ENCODE results near the gene ZNF470.

The ZNF470 gene

GRCh38 chr19:56547535-56547934, 19.7 kb upstream of the ZNF470 start:
- DNase-seq (ENCODE audit: low read depth), result no peak
- TF ChIP-seq CTCF (IDR thresholded peaks at IDR 0.05; ENCODE audit: insufficient read depth, low read depth, low read length, missing control alignments), result peak; percentile 18
- H3K4me3 ChIP-seq (ENCODE audit: low read depth, low read length), result no peak overlapping the region

GRCh38 chr19:56554272-56554869, 12.9 kb upstream of the ZNF470 start:
- no peak overlapping the region for H3K4me3 ChIP-seq (ENCODE audit: low read depth, low read length)
- DNase-seq (ENCODE audit: low read depth), result no peak
- TF ChIP-seq CTCF (IDR thresholded peaks at IDR 0.05; ENCODE audit: insufficient read depth, low read depth, low read length, missing control alignments), result no peak

GRCh38 chr19:56562766-56563165, 4.5 kb upstream of the ZNF470 start:
- no peak for DNase-seq (ENCODE audit: low read depth)
- no peak overlapping the region for H3K4me3 ChIP-seq (ENCODE audit: low read depth, low read length)
- TF ChIP-seq CTCF (IDR thresholded peaks at IDR 0.05; ENCODE audit: insufficient read depth, low read depth, low read length, missing control alignments), result no peak

GRCh38 chr19:56566904-56567273, 379 bp upstream of the ZNF470 start:
- TF ChIP-seq CTCF (IDR thresholded peaks at IDR 0.05; ENCODE audit: insufficient read depth, low read depth, low read length, missing control alignments), result no peak
- peak overlapping the region; percentile 67 for H3K4me3 ChIP-seq (ENCODE audit: low read depth, low read length)
- peak; percentile 2 for DNase-seq (ENCODE audit: low read depth)

- no peak for DNase-seq (ENCODE audit: low read depth)
- no peak for TF ChIP-seq CTCF (IDR thresholded peaks at IDR 0.05; ENCODE audit: insufficient read depth, low read depth, low read length, missing control alignments)
- no peak overlapping the region for H3K4me3 ChIP-seq (ENCODE audit: low read depth, low read length)
Measured at GRCh38 chr19:56572589-56572988, 5.3 kb downstream of the ZNF470 start.

GRCh38 chr19:56573914-56574313, 6.6 kb downstream of the ZNF470 start:
- TF ChIP-seq CTCF (IDR thresholded peaks at IDR 0.05; ENCODE audit: insufficient read depth, low read depth, low read length, missing control alignments), result no peak
- DNase-seq (ENCODE audit: low read depth), result no peak
- no peak overlapping the region for H3K4me3 ChIP-seq (ENCODE audit: low read depth, low read length)

Data from GM12865 (cell line).